B cell (primary cell): ENCODE measurements around the gene CD96.

Source experiments
- CTCF ChIP-seq: fragments of 200-600 bp; IDR thresholded peaks from one replicate; pipeline ENCODE4 v1.8.0; 2022; ENCODE audit warnings: antibody characterized with exemption, mild to moderate bottlenecking
- EZH2 ChIP-seq: IDR thresholded peaks from 2 replicates; pipeline ENCODE4 v1.6.1; 2012; ENCODE audit warnings: borderline replicate concordance, low read depth, mild to moderate bottlenecking, moderate library complexity, low read length; ENCODE audit not compliant: insufficient read depth, poor library complexity, severe bottlenecking

DNA sequence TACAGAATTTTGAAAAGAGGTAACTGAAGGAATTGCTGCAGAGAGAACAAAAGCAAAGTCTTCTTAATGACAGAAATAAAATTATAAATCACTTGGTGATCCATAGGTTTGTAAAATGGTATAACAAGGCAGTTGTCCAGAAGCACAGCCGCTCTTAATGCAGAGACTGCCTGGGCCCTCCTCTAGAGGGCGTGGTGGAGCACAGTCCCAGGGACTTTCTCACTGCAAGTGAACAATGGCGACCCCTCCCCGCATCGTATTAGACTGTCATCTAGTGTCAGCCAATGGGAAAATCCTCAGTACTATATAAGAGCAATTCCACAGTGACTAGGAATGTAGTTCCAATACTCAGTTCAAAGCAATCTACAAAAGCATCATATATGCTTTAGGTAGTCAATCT, 79.5 kb downstream of the CD96 start:
- no peak for TF ChIP-seq CTCF
- no peak for TF ChIP-seq EZH2
